Ishikawa (cell line): ENCODE measurements around the gene TAC4.

Experiments
- RAD21 ChIP-seq: IDR thresholded peaks from 2 replicates; pipeline ENCODE4 v1.6.1; 2012; ENCODE audit warnings: low read depth
- YY1 ChIP-seq: IDR thresholded peaks from 2 replicates; pipeline ENCODE4 v1.6.1; 2012; ENCODE audit warnings: low read depth
- TF ChIP-seq, protein P1 (sequence below): IDR thresholded peaks from 2 replicates; pipeline ENCODE4 v1.6.1; 2012
- TF ChIP-seq, protein P2 (sequence below): IDR thresholded peaks from 2 replicates; pipeline ENCODE4 v1.6.1; 2012; ENCODE audit warnings: low read depth, mild to moderate bottlenecking

DNA sequence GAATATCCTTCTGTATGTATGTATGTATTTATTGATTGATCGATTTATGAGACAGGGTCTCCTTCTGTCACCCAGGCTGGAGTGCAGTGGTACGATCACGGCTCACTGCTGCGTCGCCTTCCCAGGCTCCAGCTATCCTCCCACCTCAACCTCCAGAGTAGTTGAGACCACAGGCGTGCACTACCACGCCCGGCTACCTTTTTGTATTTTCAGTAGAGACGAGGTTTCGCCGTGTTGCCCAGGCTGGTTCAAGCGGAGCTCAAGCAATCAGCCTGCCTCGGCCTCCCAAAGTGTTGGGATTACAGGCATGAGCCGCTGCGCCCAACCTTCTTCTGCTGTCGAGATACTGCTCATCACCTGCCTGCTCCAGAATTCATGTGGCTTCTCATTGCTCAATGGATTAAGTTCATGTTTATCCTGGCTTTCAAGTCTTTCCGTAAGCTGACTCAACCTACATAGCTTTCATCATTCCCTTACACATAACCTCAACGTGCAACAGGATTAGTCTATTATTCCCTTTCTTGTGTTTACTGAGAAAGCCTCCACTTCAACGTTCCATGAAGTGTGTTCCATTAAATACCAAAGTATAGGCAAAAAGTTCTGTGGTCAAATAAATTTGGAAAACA, 13.6 kb downstream of the TAC4 start:
- TF ChIP-seq YY1 = no peak
- TF ChIP-seq RAD21 = no peak
- TF ChIP-seq, protein P1, sequence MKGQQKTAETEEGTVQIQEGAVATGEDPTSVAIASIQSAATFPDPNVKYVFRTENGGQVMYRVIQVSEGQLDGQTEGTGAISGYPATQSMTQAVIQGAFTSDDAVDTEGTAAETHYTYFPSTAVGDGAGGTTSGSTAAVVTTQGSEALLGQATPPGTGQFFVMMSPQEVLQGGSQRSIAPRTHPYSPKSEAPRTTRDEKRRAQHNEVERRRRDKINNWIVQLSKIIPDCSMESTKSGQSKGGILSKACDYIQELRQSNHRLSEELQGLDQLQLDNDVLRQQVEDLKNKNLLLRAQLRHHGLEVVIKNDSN = no peak
- TF ChIP-seq, protein P2, sequence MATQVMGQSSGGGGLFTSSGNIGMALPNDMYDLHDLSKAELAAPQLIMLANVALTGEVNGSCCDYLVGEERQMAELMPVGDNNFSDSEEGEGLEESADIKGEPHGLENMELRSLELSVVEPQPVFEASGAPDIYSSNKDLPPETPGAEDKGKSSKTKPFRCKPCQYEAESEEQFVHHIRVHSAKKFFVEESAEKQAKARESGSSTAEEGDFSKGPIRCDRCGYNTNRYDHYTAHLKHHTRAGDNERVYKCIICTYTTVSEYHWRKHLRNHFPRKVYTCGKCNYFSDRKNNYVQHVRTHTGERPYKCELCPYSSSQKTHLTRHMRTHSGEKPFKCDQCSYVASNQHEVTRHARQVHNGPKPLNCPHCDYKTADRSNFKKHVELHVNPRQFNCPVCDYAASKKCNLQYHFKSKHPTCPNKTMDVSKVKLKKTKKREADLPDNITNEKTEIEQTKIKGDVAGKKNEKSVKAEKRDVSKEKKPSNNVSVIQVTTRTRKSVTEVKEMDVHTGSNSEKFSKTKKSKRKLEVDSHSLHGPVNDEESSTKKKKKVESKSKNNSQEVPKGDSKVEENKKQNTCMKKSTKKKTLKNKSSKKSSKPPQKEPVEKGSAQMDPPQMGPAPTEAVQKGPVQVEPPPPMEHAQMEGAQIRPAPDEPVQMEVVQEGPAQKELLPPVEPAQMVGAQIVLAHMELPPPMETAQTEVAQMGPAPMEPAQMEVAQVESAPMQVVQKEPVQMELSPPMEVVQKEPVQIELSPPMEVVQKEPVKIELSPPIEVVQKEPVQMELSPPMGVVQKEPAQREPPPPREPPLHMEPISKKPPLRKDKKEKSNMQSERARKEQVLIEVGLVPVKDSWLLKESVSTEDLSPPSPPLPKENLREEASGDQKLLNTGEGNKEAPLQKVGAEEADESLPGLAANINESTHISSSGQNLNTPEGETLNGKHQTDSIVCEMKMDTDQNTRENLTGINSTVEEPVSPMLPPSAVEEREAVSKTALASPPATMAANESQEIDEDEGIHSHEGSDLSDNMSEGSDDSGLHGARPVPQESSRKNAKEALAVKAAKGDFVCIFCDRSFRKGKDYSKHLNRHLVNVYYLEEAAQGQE = no peak
